B cell (primary cell): ENCODE measurements around the gene FAU. TPM values are rescaled to one million over a fixed set of nuclear protein-coding genes. Genes with fewer than 3 reads are reported as not detected.

Experiments used
- ATAC-seq: fragments of 200-7000 bp; cut with Tn5 transposase; one replicate; pipeline ENCODE4 v1.10.0; 2021; ENCODE audit warnings: low read depth, mild to moderate bottlenecking, moderate number of reproducible peaks, moderate library complexity
- CTCF ChIA-PET: fragments of 350-600 bp; sonication (Branson Sonifier 250); formaldehyde crosslinking; loops from one replicate; lab custom pipeline; 2021; ENCODE audit warnings: antibody characterized with exemption, inconsistent platforms; lab: Charles Lee
- POLR2A ChIA-PET: fragments of 350-600 bp; sonication (Branson Sonifier 250); formaldehyde crosslinking; loops from one replicate; lab custom pipeline; 2021; ENCODE audit warnings: antibody characterized with exemption; lab: Charles Lee
- DNase-seq: peaks from one replicate; pipeline ENCODE4 v3.0.0; 2013
- H2AFZ ChIP-seq: 2 replicates; pipeline ENCODE4 v1.6.1; 2012; ENCODE audit warnings: mild to moderate bottlenecking, low read depth, low read length; ENCODE audit not compliant: insufficient read depth, poor library complexity, severe bottlenecking
- H3K27ac ChIP-seq, 2 donors: 1 replicate in 1 of 2; 2 replicates in 1 of 2; pipeline ENCODE4 v1.5.1; 2012 to 2013; ENCODE audit warnings: low read length in 2 of 2, mild to moderate bottlenecking in 2 of 2, moderate library complexity in 1 of 2
- H3K27me3 ChIP-seq, 4 experiments: fragments of 200-600 bp in 1 of 4; sonication (generic) in 1 of 4; replicated peaks in 1 of 4; 1 replicate in 2 of 4; 2 replicates in 2 of 4; pipeline versions ENCODE4 v1.6.1 to v1.7.0; 2013 to 2016; ENCODE audit warnings: low read length in 3 of 4, mild to moderate bottlenecking in 2 of 4, mixed read lengths in 1 of 4, moderate library complexity in 1 of 4; ENCODE audit not compliant: insufficient read depth in 4 of 4, control insufficient read depth in 3 of 4; ENCODE audit errors: control extremely low read depth in 1 of 4
- H3K36me3 ChIP-seq, 2 experiments: replicated peaks in 1 of 2; 1 replicate in 1 of 2; 2 replicates in 1 of 2; pipeline versions ENCODE4 v1.6.1 to v1.7.1; 2013; ENCODE audit warnings: low read length in 1 of 2; ENCODE audit not compliant: insufficient read depth in 2 of 2, control insufficient read depth in 1 of 2; ENCODE audit errors: control extremely low read depth in 1 of 2, extremely low read depth in 1 of 2
- H3K4me1 ChIP-seq, 2 donors: fragments of 200-600 bp in 1 of 2; sonication (generic) in 1 of 2; 1 replicate in 1 of 2; 2 replicates in 1 of 2; pipeline versions ENCODE4 v1.5.1 to v1.6.1; 2013 to 2017; ENCODE audit warnings: low read length in 2 of 2; ENCODE audit not compliant: control insufficient read depth in 2 of 2, insufficient read depth in 2 of 2
- H3K4me2 ChIP-seq: replicated peaks from 2 replicates; pipeline ENCODE3; 2012; ENCODE audit warnings: mild to moderate bottlenecking, low read depth, low read length; ENCODE audit not compliant: poor library complexity, severe bottlenecking
- H3K4me3 ChIP-seq, 5 experiments: fragments of 200-600 bp in 1 of 5; sonication (generic) in 1 of 5; 1 replicate in 3 of 5; 2 replicates in 2 of 5; pipeline versions ENCODE4 v1.5.1 to v1.7.0; 2011 to 2016; ENCODE audit warnings: low read length in 4 of 5, mild to moderate bottlenecking in 4 of 5, low read depth in 2 of 5, control low read depth in 1 of 5, moderate library complexity in 1 of 5; ENCODE audit not compliant: insufficient read depth in 1 of 5; ENCODE audit errors: control extremely low read depth in 1 of 5, extremely low read depth in 1 of 5
- H3K79me2 ChIP-seq: fragments of 200-600 bp; sonication (generic); one replicate; pipeline ENCODE4 v1.6.0; 2016; ENCODE audit warnings: low read length; ENCODE audit not compliant: control insufficient read depth, insufficient read depth
- H3K9ac ChIP-seq: fragments of 200-600 bp; sonication (generic); 2 replicates; pipeline ENCODE4 v1.6.1; 2017; ENCODE audit warnings: mild to moderate bottlenecking, low read length, moderate library complexity
- H3K9me3 ChIP-seq, 3 donors: one replicate each; pipeline versions ENCODE4 v1.6.1 to v1.7.1; 2013; ENCODE audit warnings: low read length in 2 of 3; ENCODE audit not compliant: control insufficient read depth in 2 of 3, insufficient read depth in 1 of 3; ENCODE audit errors: control extremely low read depth in 1 of 3
- H4K20me1 ChIP-seq: 2 replicates; pipeline ENCODE4 v1.6.0; 2012; ENCODE audit warnings: mild to moderate bottlenecking, low read length; ENCODE audit not compliant: insufficient read depth, control insufficient read depth, poor library complexity, severe bottlenecking
- H3K27ac Mint-ChIP-seq: one replicate; pipeline ENCODE4 v1.8.0; 2021; ENCODE audit warnings: mixed read lengths
- H3K27me3 Mint-ChIP-seq: one replicate; pipeline ENCODE4 v1.8.0; 2021; ENCODE audit warnings: mixed read lengths
- H3K4me1 Mint-ChIP-seq: one replicate; pipeline ENCODE4 v1.8.0; 2021; ENCODE audit warnings: mixed read lengths
- H3K4me3 Mint-ChIP-seq: one replicate; pipeline ENCODE4 v1.8.0; 2021; ENCODE audit warnings: mixed read lengths
- H3K9me3 Mint-ChIP-seq: one replicate; pipeline ENCODE4 v1.8.0; 2022; ENCODE audit warnings: mixed read lengths; ENCODE audit not compliant: insufficient read depth
- CTCF ChIP-seq: fragments of 200-600 bp; IDR thresholded peaks from one replicate; pipeline ENCODE4 v1.8.0; 2022; ENCODE audit warnings: antibody characterized with exemption, mild to moderate bottlenecking
- EZH2 ChIP-seq: IDR thresholded peaks from 2 replicates; pipeline ENCODE4 v1.6.1; 2012; ENCODE audit warnings: borderline replicate concordance, low read depth, mild to moderate bottlenecking, moderate library complexity, low read length; ENCODE audit not compliant: insufficient read depth, poor library complexity, severe bottlenecking
- WGBS: methylation state at CpG from one replicate; pipeline ENCODE4 v1.1.5; 2013; ENCODE audit warnings: missing lambda C conversion rate; ENCODE audit not compliant: insufficient coverage; 5-methylcytosine and 5-hydroxymethylcytosine counted together
- intact Hi-C: fragments of 100-400 bp; cut with micrococcal nuclease; formaldehyde crosslinking; loops from one replicate; pipeline ENCODE4 v1.10.0; 2022
- polyA plus RNA-seq: library from polyadenylated mRNA; depleted of rRNA; stranded (reverse); fragments of >200 nt; gene quantifications from 2 replicates; pipeline ENCODE4 v1.2.3, GENCODE V29; 2012
- total RNA-seq, 2 donors: library from RNA; stranded (reverse); fragments of 120-200 nt in 1 of 2; gene quantifications; 1 replicate in 1 of 2; 2 replicates in 1 of 2; pipeline versions ENCODE4 v1.2.3 to v1.2.4, GENCODE V29; 2013 to 2022

The FAU gene
- total and polyA plus RNA-seq, 2 donors (not counting 1 experiment from before 2014, with no cell fraction given): 1,318 to 1,559 TPM

- POLR2A ChIA-PET: interaction anchor here (0.5 kb wide), 1 partner anchor 8 kb away, joined by 3 read pairs; no protein-coding TSS in a partner anchor
- peaks cover 3% of the 10 kb centered on the region for H3K79me2 ChIP-seq
- H3K4me2 ChIP-seq: no peak overlapping the region
- intact Hi-C loops: no loop called here
- H3K9me3 ChIP-seq: no peaks in the 10 kb centered on the region
- TF ChIP-seq CTCF (no peak), EZH2 (no peak)
- no peak overlapping the region for H3K9ac ChIP-seq
- no peaks in the 10 kb centered on the region for H3K27me3 Mint-ChIP-seq
- H3K4me1 ChIP-seq: peaks cover 8 to 13% of the 10 kb centered on the region in 2 donors
- H4K20me1 ChIP-seq: no peaks in the 10 kb centered on the region
- H3K27ac Mint-ChIP-seq: no peak overlapping the region
- no peaks in the 10 kb centered on the region for H3K36me3 ChIP-seq
- ATAC-seq: no peak
- no peak overlapping the region for H3K4me3 ChIP-seq
- H3K9me3 Mint-ChIP-seq: no peaks in the 10 kb centered on the region
- no peak overlapping the region for H3K27ac ChIP-seq
- peaks cover 14% of the 10 kb centered on the region for H3K4me1 Mint-ChIP-seq
- WGBS: no CpG with 5 or more reads among the region's 3 CpGs
- no peaks in the 10 kb centered on the region for H3K27me3 ChIP-seq
- no peak overlapping the region for H2AFZ ChIP-seq
- no peak for DNase-seq
- H3K4me3 Mint-ChIP-seq: no peak overlapping the region
- CTCF ChIA-PET: interaction anchor here (0.7 kb wide), 1 partner anchor 133 kb away, joined by 3 read pairs; no protein-coding TSS in a partner anchor
These were observed 45.7 kb upstream of the FAU start for GRCh38 chr11:65167656-65168055.

GRCh38 chr11:65166893-65167292, 45.0 kb upstream of the FAU start:
- Histone ChIP-seq H3K36me3 (no peaks in the 10 kb centered on the region), H3K27ac (no peak overlapping the region), H2AFZ (no peak overlapping the region), H3K9me3 (no peaks in the 10 kb centered on the region), H3K79me2 (peaks cover 3% of the 10 kb centered on the region), H3K4me2 (no peak overlapping the region), H3K4me3 (no peak overlapping the region), H4K20me1 (no peaks in the 10 kb centered on the region), H3K4me1 (peaks cover 8 to 13% of the 10 kb centered on the region in 2 donors), H3K9ac (no peak overlapping the region), H3K27me3 (no peaks in the 10 kb centered on the region)
- ATAC-seq: no peak
- intact Hi-C loops: no loop called here
- no peak overlapping the region for H3K27ac Mint-ChIP-seq
- TF ChIP-seq EZH2 (no peak), CTCF (no peak)
- DNase-seq: no peak
- H3K4me1 Mint-ChIP-seq: peaks cover 14% of the 10 kb centered on the region
- ChIA-PET CTCF (interaction anchor here (0.7 kb wide), 1 partner anchor 132 kb away, joined by 3 read pairs; no protein-coding TSS in a partner anchor), POLR2A (no interaction called here)
- 100% methylated on average over 1 of the region's 3 CpGs for WGBS
- H3K27me3 Mint-ChIP-seq: no peaks in the 10 kb centered on the region
- no peak overlapping the region for H3K4me3 Mint-ChIP-seq
- H3K9me3 Mint-ChIP-seq: no peaks in the 10 kb centered on the region
